Glutamatergic neuron (in vitro differentiated cells): ENCODE data around the gene KATNB1. TPM values are rescaled to one million over a fixed set of nuclear protein-coding genes. Genes with fewer than 3 reads are reported as not detected.
A peak's percentile ranks its signal among the peaks of the same experiment; 100 is the strongest.
"Not testable (repeated sequence)": the region's sequence is repeated elsewhere in the genome, so short reads cannot be mapped to it uniquely, and the experiment has no call there.

Experiments used
- DNase-seq: peaks from one replicate; pipeline ENCODE4 v3.0.0; 2022
- H3K27ac Mint-ChIP-seq: one replicate; pipeline ENCODE4 v1.8.0; 2020; ENCODE audit warnings: mild to moderate bottlenecking, mixed read lengths, inconsistent platforms; ENCODE audit not compliant: unreplicated experiment
- H3K27me3 Mint-ChIP-seq: one replicate; pipeline ENCODE4 v1.8.0; 2020; ENCODE audit warnings: mild to moderate bottlenecking, moderate library complexity, mixed read lengths, inconsistent platforms; ENCODE audit not compliant: unreplicated experiment
- H3K36me3 Mint-ChIP-seq: one replicate; pipeline ENCODE4 v1.8.0; 2020; ENCODE audit warnings: mild to moderate bottlenecking, mixed read lengths, inconsistent platforms; ENCODE audit not compliant: unreplicated experiment
- H3K4me1 Mint-ChIP-seq: one replicate; pipeline ENCODE4 v1.8.0; 2020; ENCODE audit warnings: mild to moderate bottlenecking, low read depth, mixed read lengths, inconsistent platforms; ENCODE audit not compliant: unreplicated experiment
- H3K4me3 Mint-ChIP-seq: one replicate; pipeline ENCODE4 v1.8.0; 2020; ENCODE audit warnings: mild to moderate bottlenecking, mixed read lengths, inconsistent platforms; ENCODE audit not compliant: unreplicated experiment
- H3K9me3 Mint-ChIP-seq: one replicate; pipeline ENCODE4 v1.8.0; 2020; ENCODE audit warnings: mild to moderate bottlenecking, moderate library complexity, mixed read lengths, inconsistent platforms; ENCODE audit not compliant: unreplicated experiment
- CTCF ChIP-seq: fragments of 200-600 bp; sonication (generic); IDR thresholded peaks from one replicate; pipeline ENCODE4 v1.5.0; 2021; ENCODE audit not compliant: partially characterized antibody, unreplicated experiment
- total RNA-seq: library from RNA; stranded (reverse); fragmentation: NEBNext Ultra II Directional; extraction: Animal tissue kit (Norgen Biotek cat#: 25700); gene quantifications from one replicate; pipeline ENCODE4 v1.2.1, GENCODE V29; 2021; ENCODE audit not compliant: unreplicated experiment

KATNB1 gene
- total RNA-seq, 1 donor from 2014 or later: 74.4 TPM

GRCh38 chr16:57775661-57776469 is 40.3 kb downstream of the KATNB1 start:
- Mint-ChIP-seq H3K36me3 (no peaks in the 10 kb centered on the region), H3K9me3 (no peaks in the 10 kb centered on the region), H3K27me3 (no peaks in the 10 kb centered on the region), H3K27ac (no peak overlapping the region), H3K4me3 (no peak overlapping the region), H3K4me1 (peaks cover 2% of the 10 kb centered on the region)
- DNase-seq: peak; percentile 79
- TF ChIP-seq CTCF: peak; percentile 48

- no peak for DNase-seq
- TF ChIP-seq CTCF: no peak
- H3K9me3 Mint-ChIP-seq: peaks cover 1% of the 10 kb centered on the region
- H3K27me3 Mint-ChIP-seq: peaks cover 2% of the 10 kb centered on the region
- H3K4me3 Mint-ChIP-seq: no peak overlapping the region
- no peaks in the 10 kb centered on the region for H3K36me3 Mint-ChIP-seq
- peaks cover 2% of the 10 kb centered on the region for H3K4me1 Mint-ChIP-seq
- H3K27ac Mint-ChIP-seq: no peak overlapping the region
These were observed 43.1 kb downstream of the KATNB1 start for GRCh38 chr16:57778658-57779057.

- not testable (repeated sequence) for H3K4me3 Mint-ChIP-seq, H3K4me1 Mint-ChIP-seq, H3K36me3 Mint-ChIP-seq, H3K27ac Mint-ChIP-seq, H3K27me3 Mint-ChIP-seq, H3K9me3 Mint-ChIP-seq, DNase-seq
These were observed 44.3 kb downstream of the KATNB1 start for GRCh38 chr16:57779836-57780235.

GRCh38 chr16:57781349-57781740 is 45.8 kb downstream of the KATNB1 start:
- no peak for DNase-seq
- Mint-ChIP-seq H3K36me3 (no peaks in the 10 kb centered on the region), H3K9me3 (peaks cover 1% of the 10 kb centered on the region), H3K4me1 (no peaks in the 10 kb centered on the region), H3K4me3 (no peak overlapping the region), H3K27me3 (peaks cover 2% of the 10 kb centered on the region), H3K27ac (no peak overlapping the region)
- no peak for TF ChIP-seq CTCF

GRCh38 chr16:57781741-57782606 is 46.4 kb downstream of the KATNB1 start:
- Mint-ChIP-seq H3K9me3 (peaks cover 1% of the 10 kb centered on the region), H3K4me1 (no peaks in the 10 kb centered on the region), H3K36me3 (no peaks in the 10 kb centered on the region), H3K27me3 (peaks cover 2% of the 10 kb centered on the region), H3K27ac (no peak overlapping the region), H3K4me3 (no peak overlapping the region)
- DNase-seq: no peak
- no peak for TF ChIP-seq CTCF

GRCh38 chr16:57782607-57783055 is 47.1 kb downstream of the KATNB1 start:
- H3K27ac Mint-ChIP-seq, H3K4me1 Mint-ChIP-seq: not testable (repeated sequence)

More at GRCh38 chr16:57782607-57783055, 47.1 kb downstream of the KATNB1 start:
- H3K4me3 Mint-ChIP-seq, H3K27me3 Mint-ChIP-seq, H3K36me3 Mint-ChIP-seq, DNase-seq, H3K9me3 Mint-ChIP-seq: not testable (repeated sequence)
